DND-41 (cell line): ENCODE results near the gene STOML1.
"Not testable (repeated sequence)": the region's sequence is repeated elsewhere in the genome, so short reads cannot be mapped to it uniquely, and the experiment has no call there.

Source experiments
- ATAC-seq: fragments of 200-7000 bp; cut with Tn5 transposase; 3 replicates; pipeline ENCODE4 v1.9.1; 2021; ENCODE audit warnings: low read depth; ENCODE audit not compliant: insufficient read depth
- DNase-seq: peaks from one replicate; pipeline ENCODE4 v3.0.0-alpha.2; 2020
- H2AFZ ChIP-seq: 2 replicates; pipeline ENCODE4 v1.6.0; 2012; ENCODE audit warnings: low read depth, low read length
- H3K27ac ChIP-seq: 2 replicates; pipeline ENCODE4 v1.5.1; 2012; ENCODE audit warnings: low read length, inconsistent platforms
- H3K27me3 ChIP-seq: fragments of 200-600 bp; sonication (generic); 2 replicates; pipeline ENCODE4 v1.6.0; 2012; ENCODE audit warnings: low read length, mild to moderate bottlenecking, inconsistent platforms; ENCODE audit not compliant: insufficient read depth, poor library complexity
- H3K36me3 ChIP-seq: 2 replicates; pipeline ENCODE4 v1.5.1; 2012; ENCODE audit warnings: low read length, inconsistent platforms; ENCODE audit not compliant: insufficient read depth
- H3K4me1 ChIP-seq: 2 replicates; pipeline ENCODE4 v1.5.1; 2012; ENCODE audit warnings: mild to moderate bottlenecking, low read length; ENCODE audit not compliant: insufficient read depth
- H3K4me2 ChIP-seq: 2 replicates; pipeline ENCODE4 v1.6.0; 2012; ENCODE audit warnings: mild to moderate bottlenecking, moderate library complexity, low read length, inconsistent platforms; ENCODE audit not compliant: insufficient read depth
- H3K4me3 ChIP-seq, 2 experiments: fragments of 200-600 bp in 1 of 2; shearing (Covaris generic) in 1 of 2; 2 replicates each; pipeline ENCODE4 v1.5.1; 2012 to 2016; ENCODE audit warnings: inconsistent platforms in 2 of 2, low read length in 2 of 2, mild to moderate bottlenecking in 2 of 2, low read depth in 1 of 2, moderate library complexity in 1 of 2
- H3K79me2 ChIP-seq: 2 replicates; pipeline ENCODE4 v1.6.0; 2012; ENCODE audit warnings: low read length, inconsistent platforms; ENCODE audit not compliant: insufficient read depth
- H3K9ac ChIP-seq: 2 replicates; pipeline ENCODE4 v1.6.0; 2012; ENCODE audit warnings: low read depth, mild to moderate bottlenecking, inconsistent platforms, low read length, moderate library complexity
- H3K9me3 ChIP-seq: 2 replicates; pipeline ENCODE4 v1.5.1; 2012; ENCODE audit warnings: low read length, moderate library complexity, mild to moderate bottlenecking, inconsistent platforms; ENCODE audit not compliant: insufficient read depth, severe bottlenecking
- H4K20me1 ChIP-seq: 2 replicates; pipeline ENCODE4 v1.6.0; 2012; ENCODE audit warnings: low read length; ENCODE audit not compliant: insufficient read depth
- CTCF ChIP-seq: IDR thresholded peaks from 2 replicates; pipeline ENCODE4 v1.5.1; 2012; ENCODE audit warnings: borderline replicate concordance, low read length, moderate library complexity, mild to moderate bottlenecking; ENCODE audit not compliant: poor library complexity, severe bottlenecking; ENCODE audit errors: extremely low read depth
- EZH2 ChIP-seq: IDR thresholded peaks from 3 replicates; pipeline ENCODE4 v1.6.1; 2012; ENCODE audit warnings: borderline replicate concordance, low read depth, mild to moderate bottlenecking, moderate library complexity, low read length, inconsistent platforms; ENCODE audit not compliant: severe bottlenecking

STOML1 gene

GRCh38 chr15:73941044-73941443, 51.1 kb downstream of the STOML1 start:
- TF ChIP-seq EZH2: no peak
- no peak for TF ChIP-seq CTCF

GRCh38 chr15:73940061-73940981, 51.8 kb downstream of the STOML1 start:
- DNase-seq: no peak
- peaks cover 3% of the 10 kb centered on the region for H3K27me3 ChIP-seq
- no peaks in the 10 kb centered on the region for H3K4me1 ChIP-seq
- no peak for ATAC-seq
- no peaks in the 10 kb centered on the region for H3K79me2 ChIP-seq
- no peaks in the 10 kb centered on the region for H3K9me3 ChIP-seq
- H3K36me3 ChIP-seq: no peaks in the 10 kb centered on the region
- H4K20me1 ChIP-seq: no peaks in the 10 kb centered on the region
- no peak overlapping the region for H3K27ac ChIP-seq
- no peak overlapping the region for H3K9ac ChIP-seq
- no peak overlapping the region for H3K4me3 ChIP-seq
- H3K4me2 ChIP-seq: no peak overlapping the region
- TF ChIP-seq CTCF (no peak), EZH2 (no peak)
- no peak overlapping the region for H2AFZ ChIP-seq

More at GRCh38 chr15:73941044-73941443, 51.1 kb downstream of the STOML1 start:
- H3K9me3 ChIP-seq: no peaks in the 10 kb centered on the region
- no peak for ATAC-seq
- no peaks in the 10 kb centered on the region for H3K4me1 ChIP-seq
- H3K79me2 ChIP-seq: no peaks in the 10 kb centered on the region
- H3K9ac ChIP-seq: no peak overlapping the region
- H3K27me3 ChIP-seq: peaks cover 3% of the 10 kb centered on the region
- H3K4me2 ChIP-seq: no peak overlapping the region
- H3K27ac ChIP-seq: no peak overlapping the region
- H4K20me1 ChIP-seq: no peaks in the 10 kb centered on the region
- H3K36me3 ChIP-seq: no peaks in the 10 kb centered on the region
- no peak for DNase-seq
- no peak overlapping the region for H3K4me3 ChIP-seq
- no peak overlapping the region for H2AFZ ChIP-seq

GRCh38 chr15:73939138-73939537, 53.0 kb downstream of the STOML1 start:
- no peak overlapping the region for H3K9ac ChIP-seq
- no peak overlapping the region for H3K27ac ChIP-seq
- H3K36me3 ChIP-seq: no peaks in the 10 kb centered on the region
- H3K4me1 ChIP-seq: no peaks in the 10 kb centered on the region
- no peak overlapping the region for H3K4me3 ChIP-seq
- peaks cover 3% of the 10 kb centered on the region for H3K27me3 ChIP-seq
- no peak overlapping the region for H3K4me2 ChIP-seq
- no peaks in the 10 kb centered on the region for H4K20me1 ChIP-seq
- ATAC-seq: no peak
- H3K9me3 ChIP-seq: no peaks in the 10 kb centered on the region
- TF ChIP-seq EZH2: no peak
- no peak for TF ChIP-seq CTCF
- no peaks in the 10 kb centered on the region for H3K79me2 ChIP-seq
- H2AFZ ChIP-seq: no peak overlapping the region
- DNase-seq: no peak

- H3K36me3 ChIP-seq, H3K9ac ChIP-seq, H3K9me3 ChIP-seq, H3K4me1 ChIP-seq, H3K4me2 ChIP-seq, H2AFZ ChIP-seq, H3K27ac ChIP-seq, ATAC-seq, H3K79me2 ChIP-seq, H3K4me3 ChIP-seq, DNase-seq, H4K20me1 ChIP-seq, H3K27me3 ChIP-seq: not testable (repeated sequence)
These were observed 53.6 kb downstream of the STOML1 start for GRCh38 chr15:73938516-73938915.
